Mesenchymal stem cell (in vitro differentiated cells and primary cell): ENCODE results near the gene SUCO. TPM values are rescaled to one million over a fixed set of nuclear protein-coding genes. Genes with fewer than 3 reads are reported as not detected.

Experiments
- DNase-seq: peaks from one replicate; pipeline ENCODE4 v3.0.0-alpha.2; 2013
- H2AFZ ChIP-seq: one replicate; pipeline ENCODE4 v1.6.1; 2013; ENCODE audit warnings: low read depth, mild to moderate bottlenecking, control low read depth, inconsistent platforms, low read length, moderate library complexity
- H2AK5ac ChIP-seq: 2 replicates; pipeline ENCODE4 v1.6.1; 2013; ENCODE audit warnings: low read length, moderate library complexity, mild to moderate bottlenecking, inconsistent platforms; ENCODE audit not compliant: severe bottlenecking
- H2BK120ac ChIP-seq: one replicate; pipeline ENCODE4 v1.6.1; 2013; ENCODE audit warnings: low read depth, mild to moderate bottlenecking, inconsistent platforms, low read length, moderate library complexity
- H2BK12ac ChIP-seq, 2 experiments: one replicate each; pipeline ENCODE4 v1.6.1; 2013; ENCODE audit warnings: inconsistent platforms in 2 of 2, low read length in 2 of 2, mild to moderate bottlenecking in 2 of 2, moderate library complexity in 2 of 2, control low read depth in 1 of 2
- H2BK15ac ChIP-seq: one replicate; pipeline ENCODE4 v1.6.1; 2013; ENCODE audit warnings: mild to moderate bottlenecking, low read depth, inconsistent platforms; ENCODE audit not compliant: poor library complexity, severe bottlenecking
- H2BK5ac ChIP-seq: 2 replicates; pipeline ENCODE4 v1.6.1; 2013; ENCODE audit warnings: low read depth, mild to moderate bottlenecking, low read length, control low read depth, inconsistent platforms; ENCODE audit not compliant: poor library complexity, severe bottlenecking
- H3K14ac ChIP-seq, 2 experiments: one replicate each; pipeline ENCODE4 v1.6.1; 2013; ENCODE audit warnings: inconsistent platforms in 2 of 2, low read length in 2 of 2, control low read depth in 1 of 2, mild to moderate bottlenecking in 1 of 2, moderate library complexity in 1 of 2
- H3K18ac ChIP-seq, 2 experiments: one replicate each; pipeline ENCODE4 v1.6.1; 2013; ENCODE audit warnings: inconsistent platforms in 2 of 2, low read length in 2 of 2, control low read depth in 1 of 2, low read depth in 1 of 2, mild to moderate bottlenecking in 1 of 2
- H3K23ac ChIP-seq, 2 experiments: one replicate each; pipeline ENCODE4 v1.6.1; 2013; ENCODE audit warnings: inconsistent platforms in 2 of 2, low read length in 2 of 2, mild to moderate bottlenecking in 2 of 2, moderate library complexity in 2 of 2, control low read depth in 1 of 2
- H3K27ac ChIP-seq: 2 replicates; pipeline ENCODE4 v1.5.1; 2013; ENCODE audit warnings: mild to moderate bottlenecking, moderate library complexity, low read length, control low read depth, inconsistent platforms; ENCODE audit not compliant: poor library complexity, severe bottlenecking
- H3K27me3 ChIP-seq, 2 experiments: 2 replicates each; pipeline versions ENCODE4 v1.6.1 to v1.7.0; 2013; ENCODE audit warnings: low read length in 2 of 2, mild to moderate bottlenecking in 2 of 2, moderate library complexity in 2 of 2, control low read depth in 1 of 2, inconsistent platforms in 1 of 2; ENCODE audit not compliant: control insufficient read depth in 1 of 2, insufficient read depth in 1 of 2
- H3K36me3 ChIP-seq, 2 experiments: 2 replicates each; pipeline versions ENCODE4 v1.6.1 to v1.7.0; 2013; ENCODE audit warnings: low read length in 2 of 2, control low read depth in 1 of 2, inconsistent platforms in 1 of 2, low read depth in 1 of 2, mild to moderate bottlenecking in 1 of 2; ENCODE audit not compliant: insufficient read depth in 2 of 2, control insufficient read depth in 1 of 2
- H3K4ac ChIP-seq, 2 experiments: one replicate each; pipeline ENCODE4 v1.6.1; 2013; ENCODE audit warnings: inconsistent platforms in 2 of 2, low read length in 2 of 2, mild to moderate bottlenecking in 2 of 2, moderate library complexity in 2 of 2, control low read depth in 1 of 2, low read depth in 1 of 2
- H3K4me1 ChIP-seq: 2 replicates; pipeline ENCODE4 v1.6.1; 2013; ENCODE audit warnings: low read depth, low read length, control low read depth; ENCODE audit not compliant: control insufficient read depth, insufficient read depth
- H3K4me2 ChIP-seq: 2 replicates; pipeline ENCODE4 v1.6.1; 2013; ENCODE audit warnings: low read length, mild to moderate bottlenecking, inconsistent platforms; ENCODE audit not compliant: poor library complexity, severe bottlenecking
- H3K4me3 ChIP-seq, 2 experiments: 2 replicates each; pipeline versions ENCODE4 v1.5.1 to v1.7.0; 2013; ENCODE audit warnings: low read length in 2 of 2, mild to moderate bottlenecking in 2 of 2, control low read depth in 1 of 2, low read depth in 1 of 2; ENCODE audit not compliant: insufficient read depth in 1 of 2
- H3K79me1 ChIP-seq: replicated peaks from 2 replicates; pipeline ENCODE4 v1.6.1; 2013; ENCODE audit warnings: mild to moderate bottlenecking, control low read depth, low read length, inconsistent platforms; ENCODE audit not compliant: poor library complexity, severe bottlenecking
- H3K9ac ChIP-seq: 2 replicates; pipeline ENCODE4 v1.7.0; 2013; ENCODE audit warnings: mild to moderate bottlenecking, low read length, moderate library complexity
- H3K9me3 ChIP-seq: 2 replicates; pipeline ENCODE4 v1.7.0; 2013; ENCODE audit warnings: mild to moderate bottlenecking, low read length; ENCODE audit not compliant: control insufficient read depth
- H4K8ac ChIP-seq: one replicate; pipeline ENCODE4 v1.6.1; 2013; ENCODE audit warnings: inconsistent platforms, mild to moderate bottlenecking, low read length, moderate library complexity
- H4K91ac ChIP-seq: one replicate; pipeline ENCODE4 v1.6.1; 2013; ENCODE audit warnings: mild to moderate bottlenecking, low read length, inconsistent platforms
- WGBS: methylation state at CpG from one replicate; pipeline ENCODE4 v1.1.7; 2013; ENCODE audit warnings: mixed read lengths; 5-methylcytosine and 5-hydroxymethylcytosine counted together
- polyA plus RNA-seq, 2 experiments: library from polyadenylated mRNA; stranded (reverse); fragments of 200-250 nt; gene quantifications; one replicate each; pipeline ENCODE4 v1.2.3, GENCODE V29; 2013

The SUCO gene
- polyA plus RNA-seq (2013, experiment 1 of 2) = 24.0 TPM
- 23.6 TPM for polyA plus RNA-seq (2013, experiment 2 of 2)

- Histone ChIP-seq H3K27ac (peak within 1 kb of the TSS; percentile 96), H3K23ac (peak within 1 kb of the TSS in 1 of 2 experiments; percentile 48), H3K36me3 (no peaks in the 10 kb centered on the region), H3K9ac (peak within 1 kb of the TSS; percentile 97), H2BK5ac (peak within 1 kb of the TSS; percentile 68), H2AK5ac (no peak within 1 kb of the TSS), H2AFZ (peak within 1 kb of the TSS; percentile 76), H3K18ac (peak within 1 kb of the TSS; percentile 82 to 92), H2BK15ac (peak within 1 kb of the TSS; percentile 99), H2BK12ac (peak within 1 kb of the TSS; percentile 9 to 39), H3K4me2 (peak within 1 kb of the TSS; percentile 79), H3K4me1 (no peaks in the 10 kb centered on the region), H2BK120ac (peak within 1 kb of the TSS; percentile 62), H3K4me3 (peak within 1 kb of the TSS; percentile 72 to 98), H3K79me1 (no peaks in the 10 kb centered on the region), H3K4ac (peak within 1 kb of the TSS; percentile 15 to 34), H3K9me3 (no peaks in the 10 kb centered on the region), H3K27me3 (no peaks in the 10 kb centered on the region), H4K91ac (peak within 1 kb of the TSS; percentile 67), H3K14ac (peak within 1 kb of the TSS in 1 of 2 experiments; percentile 85), H4K8ac (peak within 1 kb of the TSS; percentile 82)
- peak; percentile 99 for DNase-seq
- WGBS = under 1% methylated on average over 53 of the region's 74 CpGs
Measured at GRCh38 chr1:172532700-172533512, at the start of gene SUCO. Gene SUCO, plus strand, starts transcription at chr1:172533150. Its CDS starts 286 bp downstream, at chr1:172533436.

- Histone ChIP-seq H3K27ac (peak overlapping the region; percentile 54), H3K4me2 (peak overlapping the region; percentile 30), H4K91ac (no peak overlapping the region), H3K18ac (no peak overlapping the region), H3K36me3 (no peaks in the 10 kb centered on the region), H2BK15ac (no peak overlapping the region), H3K9me3 (no peaks in the 10 kb centered on the region), H2BK120ac (no peak overlapping the region), H3K9ac (no peak overlapping the region), H3K4me3 (no peak overlapping the region), H3K4ac (no peak overlapping the region), H2AK5ac (no peak overlapping the region), H3K4me1 (peaks cover 5% of the 10 kb centered on the region), H2AFZ (no peak overlapping the region), H3K27me3 (peaks cover 0 to 56% of the 10 kb centered on the region in 2 experiments), H4K8ac (no peak overlapping the region), H2BK12ac (no peak overlapping the region), H3K14ac (no peak overlapping the region), H2BK5ac (no peak overlapping the region), H3K79me1 (no peaks in the 10 kb centered on the region), H3K23ac (no peak overlapping the region)
- no peak for DNase-seq
Measured at GRCh38 chr1:172483448-172483847, 49.5 kb upstream of the SUCO start.

GRCh38 chr1:172484252-172484651 is 48.7 kb upstream of the SUCO start:
- H3K4me2 ChIP-seq = no peak overlapping the region
- H3K9me3 ChIP-seq = no peaks in the 10 kb centered on the region
- no peak overlapping the region for H3K27ac ChIP-seq
- no peak overlapping the region for H3K4ac ChIP-seq
- H3K23ac ChIP-seq = no peak overlapping the region
- H3K79me1 ChIP-seq = no peaks in the 10 kb centered on the region
- H2AFZ ChIP-seq = no peak overlapping the region
- no peak overlapping the region for H2BK15ac ChIP-seq
- H3K27me3 ChIP-seq = peaks cover 0 to 61% of the 10 kb centered on the region in 2 experiments
- no peak overlapping the region for H2BK120ac ChIP-seq
- no peaks in the 10 kb centered on the region for H3K36me3 ChIP-seq
- no peak overlapping the region for H3K4me3 ChIP-seq
- no peak for DNase-seq
- no peak overlapping the region for H2AK5ac ChIP-seq
- H4K91ac ChIP-seq = no peak overlapping the region
- H3K18ac ChIP-seq = no peak overlapping the region
- H3K9ac ChIP-seq = no peak overlapping the region
- no peak overlapping the region for H2BK12ac ChIP-seq
- no peak overlapping the region for H4K8ac ChIP-seq
- H2BK5ac ChIP-seq = no peak overlapping the region
- no peak overlapping the region for H3K14ac ChIP-seq
- peaks cover 5% of the 10 kb centered on the region for H3K4me1 ChIP-seq

GRCh38 chr1:172485626-172486025 is 47.3 kb upstream of the SUCO start:
- Histone ChIP-seq H3K4me2 (no peak overlapping the region), H3K4me3 (no peak overlapping the region), H3K18ac (no peak overlapping the region), H2BK120ac (no peak overlapping the region), H4K8ac (no peak overlapping the region), H3K36me3 (no peaks in the 10 kb centered on the region), H2BK15ac (no peak overlapping the region), H3K4ac (no peak overlapping the region), H2AK5ac (no peak overlapping the region), H2AFZ (no peak overlapping the region), H3K4me1 (peaks cover 5% of the 10 kb centered on the region), H3K9ac (no peak overlapping the region), H3K9me3 (no peaks in the 10 kb centered on the region), H2BK12ac (no peak overlapping the region), H3K14ac (no peak overlapping the region), H4K91ac (no peak overlapping the region), H3K27me3 (peaks cover 0 to 71% of the 10 kb centered on the region in 2 experiments), H3K79me1 (no peaks in the 10 kb centered on the region), H3K27ac (no peak overlapping the region), H3K23ac (no peak overlapping the region), H2BK5ac (no peak overlapping the region)
- no peak for DNase-seq
- WGBS = 87% methylated on average over 4 of the region's 5 CpGs
